GM12878 (cell line): ENCODE results near the gene MYLK4. TPM values are rescaled to one million over a fixed set of nuclear protein-coding genes. Genes with fewer than 3 reads are reported as not detected.

Experiments
- ATAC-seq: fragments of 200-7000 bp; cut with Tn5 transposase; 3 replicates; pipeline ENCODE4 v1.9.1; 2020; ENCODE audit warnings: mild to moderate bottlenecking, moderate library complexity
- BruUV-seq: library from RNA; stranded (reverse); fragments of 400-500 nt; replicated peaks from 2 replicates; lab custom pipeline; 2021; lab: Mats Ljungman, UMichigan
- CTCF ChIA-PET: fragments of 300-600 bp; sonication (Branson Sonifier 250); formaldehyde crosslinking; extraction: SDS; loops from one replicate; lab custom pipeline; 2021; ENCODE audit warnings: inconsistent platforms; lab: Yijun Ruan, JAX
- POLR2A ChIA-PET: fragments of 350-600 bp; formaldehyde crosslinking; extraction: SDS; loops from one replicate; lab custom pipeline; 2021; ENCODE audit warnings: inconsistent platforms; lab: Charles Lee
- RAD21 ChIA-PET: fragments of 300-600 bp; sonication (Branson Sonifier 250); formaldehyde crosslinking; loops from one replicate; lab custom pipeline; 2023; ENCODE audit warnings: antibody characterized with exemption; ENCODE audit not compliant: unreplicated experiment; lab: Charles Lee
- SMC1A ChIA-PET: fragments of 300-600 bp; sonication (Branson Sonifier 250); formaldehyde crosslinking; loops from one replicate; lab custom pipeline; 2023; ENCODE audit not compliant: unreplicated experiment, uncharacterized antibody; lab: Charles Lee
- DNase-seq: peaks from one replicate; pipeline ENCODE4 v3.0.0-alpha.2; 2011; ENCODE audit warnings: low read depth, low spot score
- FAIRE-seq: peaks from 3 replicates; lab custom pipeline; 2011; peaks lifted over from hg19 to GRCh38; lab: Jason Lieb, UNC
- H2AFZ ChIP-seq: 2 replicates; pipeline ENCODE4 v1.6.0; 2011; ENCODE audit warnings: low read depth, low read length, control low read depth; ENCODE audit not compliant: control insufficient read depth
- H3K27ac ChIP-seq: 2 replicates; pipeline ENCODE4 v1.5.1; 2011; ENCODE audit warnings: control low read depth; ENCODE audit not compliant: control insufficient read depth, insufficient read depth
- H3K27me3 ChIP-seq, 2 experiments: replicated peaks in 1 of 2; 2 replicates each; pipeline versions ENCODE4 v1.6.0 to v1.6.1; 2011; ENCODE audit warnings: low read length in 1 of 2; ENCODE audit not compliant: control insufficient read depth in 2 of 2, insufficient read depth in 2 of 2
- H3K36me3 ChIP-seq, 2 experiments: 2 replicates each; pipeline ENCODE4 v1.5.1; 2011; ENCODE audit warnings: low read length in 1 of 2; ENCODE audit not compliant: control insufficient read depth in 2 of 2, insufficient read depth in 2 of 2
- H3K4me1 ChIP-seq: 2 replicates; pipeline ENCODE4 v1.6.1; 2011; ENCODE audit warnings: mild to moderate bottlenecking, low read length, moderate library complexity, mixed read lengths; ENCODE audit not compliant: control insufficient read depth, insufficient read depth
- H3K4me2 ChIP-seq: 2 replicates; pipeline ENCODE4 v1.6.0; 2011; ENCODE audit warnings: control low read depth; ENCODE audit not compliant: control insufficient read depth, insufficient read depth
- H3K4me3 ChIP-seq: fragments of 200-600 bp; sonication (generic); 2 replicates; pipeline ENCODE4 v1.5.1; 2016
- H3K79me2 ChIP-seq: 2 replicates; pipeline ENCODE4 v1.6.0; 2011; ENCODE audit warnings: low read length; ENCODE audit not compliant: control insufficient read depth, insufficient read depth
- H3K9ac ChIP-seq: 2 replicates; pipeline ENCODE4 v1.8.0; 2011; ENCODE audit warnings: low read length, control low read depth, mixed read lengths; ENCODE audit not compliant: control insufficient read depth, insufficient read depth
- H3K9me3 ChIP-seq: replicated peaks from 3 replicates; pipeline ENCODE4 v1.5.1; 2011; ENCODE audit warnings: mild to moderate bottlenecking, low read length; ENCODE audit not compliant: control insufficient read depth, insufficient read depth
- H4K20me1 ChIP-seq: 2 replicates; pipeline ENCODE4 v1.6.0; 2011; ENCODE audit not compliant: control insufficient read depth, insufficient read depth
- BACH1 ChIP-seq: fragments of 450-650 bp; IDR thresholded peaks from 2 replicates; pipeline ENCODE4 v1.6.1; 2017; ENCODE audit warnings: mild to moderate bottlenecking, borderline replicate concordance
- BCL11A ChIP-seq: IDR thresholded peaks from 2 replicates; pipeline ENCODE4 v1.6.1; 2011; ENCODE audit warnings: low read depth, low read length
- BRCA1 ChIP-seq: IDR thresholded peaks from 2 replicates; pipeline ENCODE4 v1.6.1; 2011; ENCODE audit warnings: low read depth, low read length, improper control_type of control experiment
- CEBPB ChIP-seq, 2 experiments: fragments of 150-350 bp in 1 of 2; IDR thresholded peaks; 2 replicates each; pipeline ENCODE4 v1.6.1; 2012 to 2014; ENCODE audit warnings: low read depth in 2 of 2, low read length in 2 of 2, borderline replicate concordance in 1 of 2, inconsistent platforms in 1 of 2
- CHD2 ChIP-seq: IDR thresholded peaks from 2 replicates; pipeline ENCODE4 v1.6.1; 2011; ENCODE audit warnings: low read depth, low read length, improper control_type of control experiment, borderline replicate concordance
- MTA3 ChIP-seq: IDR thresholded peaks from 2 replicates; pipeline ENCODE4 v1.6.1; 2012; ENCODE audit warnings: low read length, inconsistent platforms, borderline replicate concordance
- NR2C2 ChIP-seq: IDR thresholded peaks from 2 replicates; pipeline ENCODE4 v1.6.1; 2011; ENCODE audit warnings: borderline replicate concordance, low read depth; ENCODE audit not compliant: control insufficient read depth, insufficient read length
- ZNF622 ChIP-seq: fragments of 450-650 bp; IDR thresholded peaks from 2 replicates; pipeline ENCODE4 v1.6.1; 2017; ENCODE audit warnings: mild to moderate bottlenecking, inconsistent platforms
- WGBS: methylation state at CpG from one replicate; pipeline ENCODE4 v1.1.6; 2016; ENCODE audit warnings: low lambda C conversion rate; ENCODE audit not compliant: insufficient replicate concordance, insufficient coverage; ENCODE audit errors: missing lambda C conversion rate; 5-methylcytosine and 5-hydroxymethylcytosine counted together
- in situ Hi-C: fragments of 300-500 bp; cut with MboI; formaldehyde crosslinking; loops from 9 replicates; pipeline ENCODE4 v1.14.3; 2018; ENCODE audit warnings: mixed read lengths
- intact Hi-C: fragments of 100-400 bp; cut with micrococcal nuclease; formaldehyde crosslinking; loops from one replicate; pipeline ENCODE4 v1.14.2; 2022; ENCODE audit not compliant: unreplicated experiment
- polyA plus RNA-seq, 11 experiments: library from polyadenylated mRNA; depleted of rRNA in 4 of 11; unstranded in 6 of 11; stranded (reverse) in 5 of 11; fragments of >200 nt; fragmentation: Nextera tagmentation in 4 of 11; fragmentation: Illumina TruSeq in 1 of 11; extraction: Ambion mirVana in 4 of 11; extraction: Trizol in 1 of 11; gene quantifications; 1 replicate in 1 of 11; 2 replicates in 10 of 11; pipeline versions ENCODE4 v1.2.1 to v1.2.3, GENCODE V29; 2011 to 2016; ENCODE audit warnings: inconsistent platforms in 2 of 11, missing spikeins in 2 of 11, low read depth in 1 of 11
- total RNA-seq, 4 experiments: library from RNA; depleted of rRNA in 3 of 4; stranded (reverse); fragments of >200 nt in 3 of 4; fragmentation: Illumina TruSeq in 1 of 4; extraction: Trizol in 1 of 4; gene quantifications; 2 replicates each; pipeline versions ENCODE4 v1.2.1 to v1.2.3, GENCODE V29; 2013 to 2021
- TF ChIP-seq, protein P1 (sequence below): fragments of 450-650 bp; IDR thresholded peaks from 2 replicates; pipeline ENCODE4 v1.6.1; 2017; ENCODE audit warnings: mild to moderate bottlenecking, moderate library complexity

Gene MYLK4
- total and polyA plus RNA-seq, 10 of the 15 experiments (the other 5 are each of a cell fraction or from before 2014, with no cell fraction given), result under 0.01 to 0.09 (median 0.05) TPM; not detected in 1

DNA sequence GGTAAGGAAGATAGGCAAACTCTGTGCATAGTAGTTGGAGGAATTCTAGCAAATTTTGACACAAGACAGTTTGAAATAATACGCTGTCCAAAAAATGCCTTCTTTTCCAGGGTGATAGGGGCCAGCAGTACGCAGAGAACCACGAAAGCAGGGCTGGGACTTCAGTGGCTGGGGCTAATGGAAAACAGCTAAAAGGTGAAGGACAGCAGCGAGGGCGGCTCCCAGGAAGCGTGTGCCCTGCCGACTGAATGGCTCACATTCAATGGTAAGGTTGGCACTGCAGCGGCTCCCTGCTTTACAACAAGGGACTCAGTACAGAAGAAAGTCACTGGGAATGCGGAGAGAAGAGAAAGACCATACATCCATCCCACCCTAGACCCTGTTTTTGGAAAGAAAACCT is 131.1 kb downstream of the MYLK4 start:
- no peak for ATAC-seq
- SMC1A ChIA-PET, result no interaction called here

More for the DNA sequence above, 131.1 kb downstream of the MYLK4 start:
- H4K20me1 ChIP-seq, result no peaks in the 10 kb centered on the region
- 36% methylated on average over 9 of the region's 9 CpGs for WGBS
- H3K27me3 ChIP-seq, result peaks cover 3 to 6% of the 10 kb centered on the region in 2 experiments
- no peak overlapping the region for H3K9ac ChIP-seq
- TF ChIP-seq CEBPB (IDR thresholded peaks at IDR 0.05; ENCODE audit: borderline replicate concordance in 1 of 2, low read depth in 2 of 2, low read length in 2 of 2) (no peak), NR2C2 (no peak), ZNF622 (no peak), BCL11A (no peak), MTA3 (no peak), BRCA1 (no peak), CHD2 (no peak), BACH1 (no peak)
- TF ChIP-seq, protein P1, sequence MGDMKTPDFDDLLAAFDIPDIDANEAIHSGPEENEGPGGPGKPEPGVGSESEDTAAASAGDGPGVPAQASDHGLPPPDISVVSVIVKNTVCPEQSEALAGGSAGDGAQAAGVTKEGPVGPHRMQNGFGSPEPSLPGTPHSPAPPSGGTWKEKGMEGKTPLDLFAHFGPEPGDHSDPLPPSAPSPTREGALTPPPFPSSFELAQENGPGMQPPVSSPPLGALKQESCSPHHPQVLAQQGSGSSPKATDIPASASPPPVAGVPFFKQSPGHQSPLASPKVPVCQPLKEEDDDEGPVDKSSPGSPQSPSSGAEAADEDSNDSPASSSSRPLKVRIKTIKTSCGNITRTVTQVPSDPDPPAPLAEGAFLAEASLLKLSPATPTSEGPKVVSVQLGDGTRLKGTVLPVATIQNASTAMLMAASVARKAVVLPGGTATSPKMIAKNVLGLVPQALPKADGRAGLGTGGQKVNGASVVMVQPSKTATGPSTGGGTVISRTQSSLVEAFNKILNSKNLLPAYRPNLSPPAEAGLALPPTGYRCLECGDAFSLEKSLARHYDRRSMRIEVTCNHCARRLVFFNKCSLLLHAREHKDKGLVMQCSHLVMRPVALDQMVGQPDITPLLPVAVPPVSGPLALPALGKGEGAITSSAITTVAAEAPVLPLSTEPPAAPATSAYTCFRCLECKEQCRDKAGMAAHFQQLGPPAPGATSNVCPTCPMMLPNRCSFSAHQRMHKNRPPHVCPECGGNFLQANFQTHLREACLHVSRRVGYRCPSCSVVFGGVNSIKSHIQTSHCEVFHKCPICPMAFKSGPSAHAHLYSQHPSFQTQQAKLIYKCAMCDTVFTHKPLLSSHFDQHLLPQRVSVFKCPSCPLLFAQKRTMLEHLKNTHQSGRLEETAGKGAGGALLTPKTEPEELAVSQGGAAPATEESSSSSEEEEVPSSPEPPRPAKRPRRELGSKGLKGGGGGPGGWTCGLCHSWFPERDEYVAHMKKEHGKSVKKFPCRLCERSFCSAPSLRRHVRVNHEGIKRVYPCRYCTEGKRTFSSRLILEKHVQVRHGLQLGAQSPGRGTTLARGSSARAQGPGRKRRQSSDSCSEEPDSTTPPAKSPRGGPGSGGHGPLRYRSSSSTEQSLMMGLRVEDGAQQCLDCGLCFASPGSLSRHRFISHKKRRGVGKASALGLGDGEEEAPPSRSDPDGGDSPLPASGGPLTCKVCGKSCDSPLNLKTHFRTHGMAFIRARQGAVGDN, result no peak
- TF ChIP-seq, all 136 proteins: peak for 0
- Histone ChIP-seq H3K9me3 (no peaks in the 10 kb centered on the region), H3K4me1 (no peaks in the 10 kb centered on the region), H2AFZ (no peak overlapping the region), H3K27ac (no peak overlapping the region), H3K4me3 (no peak overlapping the region), H3K79me2 (no peaks in the 10 kb centered on the region), H3K4me2 (no peak overlapping the region), H3K36me3 (no peaks in the 10 kb centered on the region)
- BruUV-seq, result no TSS peak
- POLR2A ChIA-PET, result no interaction called here
- RAD21 ChIA-PET, result no interaction called here
- in situ Hi-C loops, result no loop called here
- CTCF ChIA-PET, result no interaction called here
- FAIRE-seq (no peak), DNase-seq (no peak)
- intact Hi-C loops, result no loop called here
